Measurements from ENCODE around the gene HSDL1. TPM values are rescaled to one million over a fixed set of nuclear protein-coding genes. Genes with fewer than 3 reads are reported as not detected.

HSDL1 gene
- total RNA-seq, 1 donor from 2014 or later = 101 TPM

GRCh38 chr16:84137769-84138357 lies 7.1 kb downstream of the HSDL1 start:
- H3K4me3 ChIP-seq = no peak overlapping the region
- no peaks in the 10 kb centered on the region for H3K9me3 ChIP-seq (ENCODE audit: low read depth)
- no peak overlapping the region for H3K4me3 Mint-ChIP-seq
- H4K20me1 ChIP-seq (ENCODE audit: low read depth) = peaks cover 91% of the 10 kb centered on the region
- H3K4me1 Mint-ChIP-seq = peaks cover 59% of the 10 kb centered on the region
- H3K36me3 Mint-ChIP-seq = peaks cover 18% of the 10 kb centered on the region
- H3K27ac Mint-ChIP-seq = no peak overlapping the region
- H3K27ac ChIP-seq = no peak overlapping the region
- H3K4me2 ChIP-seq = peak overlapping the region; percentile 45
- H3K9me3 Mint-ChIP-seq = peaks cover 5% of the 10 kb centered on the region
- no peak for DNase-seq (ENCODE audit: low spot score)
- H3K27me3 ChIP-seq = no peaks in the 10 kb centered on the region
- H3K4me1 ChIP-seq = peaks cover 42% of the 10 kb centered on the region
- no peak overlapping the region for H2AFZ ChIP-seq (replicated peaks)
- no peaks in the 10 kb centered on the region for H3K36me3 ChIP-seq
- TF ChIP-seq CTCF (IDR thresholded peaks at IDR 0.05) (no peak), EZH2 (IDR thresholded peaks at IDR 0.05) (no peak), EZH2phosphoT487 (IDR thresholded peaks at IDR 0.05) (no peak)
- peaks cover 13% of the 10 kb centered on the region for H3F3A ChIP-seq (ENCODE audit: low read depth)
- peaks cover 2% of the 10 kb centered on the region for H3K27me3 Mint-ChIP-seq (ENCODE audit: insufficient read depth, low read depth)
- H3K9ac ChIP-seq = no peak overlapping the region
- H3K79me2 ChIP-seq (ENCODE audit: low read depth) = peaks cover 98% of the 10 kb centered on the region

- Histone ChIP-seq H2AFZ (replicated peaks) (no peak overlapping the region), H3K4me2 (no peak overlapping the region), H4K20me1 (ENCODE audit: low read depth) (peaks cover 92% of the 10 kb centered on the region), H3K9ac (no peak overlapping the region), H3F3A (ENCODE audit: low read depth) (peaks cover 13% of the 10 kb centered on the region), H3K27me3 (no peaks in the 10 kb centered on the region), H3K79me2 (ENCODE audit: low read depth) (peaks cover 98% of the 10 kb centered on the region), H3K27ac (no peak overlapping the region), H3K36me3 (no peaks in the 10 kb centered on the region), H3K4me3 (no peak overlapping the region), H3K4me1 (peaks cover 48% of the 10 kb centered on the region), H3K9me3 (ENCODE audit: low read depth) (no peaks in the 10 kb centered on the region)
- H3K9me3 Mint-ChIP-seq = peaks cover 5% of the 10 kb centered on the region
- TF ChIP-seq EZH2phosphoT487 (IDR thresholded peaks at IDR 0.05) (no peak), CTCF (IDR thresholded peaks at IDR 0.05) (no peak), EZH2 (IDR thresholded peaks at IDR 0.05) (no peak)
- H3K27me3 Mint-ChIP-seq (ENCODE audit: insufficient read depth, low read depth) = peaks cover 2% of the 10 kb centered on the region
- H3K36me3 Mint-ChIP-seq = peaks cover 14% of the 10 kb centered on the region
- H3K4me3 Mint-ChIP-seq = no peak overlapping the region
- H3K27ac Mint-ChIP-seq = no peak overlapping the region
- DNase-seq (ENCODE audit: low spot score) = no peak
- peaks cover 64% of the 10 kb centered on the region for H3K4me1 Mint-ChIP-seq
Observed at GRCh38 chr16:84137287-84137686, 7.7 kb downstream of the HSDL1 start.

- H4K20me1 ChIP-seq (ENCODE audit: low read depth) = peaks cover 92% of the 10 kb centered on the region
- peaks cover 2% of the 10 kb centered on the region for H3K9me3 Mint-ChIP-seq
- no peak overlapping the region for H3K4me3 Mint-ChIP-seq
Observed at GRCh38 chr16:84136331-84137125, 8.4 kb downstream of the HSDL1 start.

More at GRCh38 chr16:84136331-84137125, 8.4 kb downstream of the HSDL1 start:
- H3K27me3 Mint-ChIP-seq (ENCODE audit: insufficient read depth, low read depth) = peaks cover 2% of the 10 kb centered on the region
- Histone ChIP-seq H3K79me2 (ENCODE audit: low read depth) (peaks cover 96% of the 10 kb centered on the region), H3K9ac (no peak overlapping the region), H2AFZ (replicated peaks) (no peak overlapping the region), H3K4me2 (no peak overlapping the region), H3K4me3 (no peak overlapping the region), H3K27ac (no peak overlapping the region), H3K9me3 (ENCODE audit: low read depth) (no peaks in the 10 kb centered on the region), H3K4me1 (peaks cover 48% of the 10 kb centered on the region), H3F3A (ENCODE audit: low read depth) (peaks cover 7% of the 10 kb centered on the region), H3K27me3 (no peaks in the 10 kb centered on the region), H3K36me3 (no peaks in the 10 kb centered on the region)
- peaks cover 8% of the 10 kb centered on the region for H3K36me3 Mint-ChIP-seq
- peak; percentile 67 for DNase-seq (ENCODE audit: low spot score)
- TF ChIP-seq EZH2 (IDR thresholded peaks at IDR 0.05) = no peak
- no peak for TF ChIP-seq EZH2phosphoT487 (IDR thresholded peaks at IDR 0.05)
- H3K27ac Mint-ChIP-seq = peak overlapping the region; percentile 11
- H3K4me1 Mint-ChIP-seq = peaks cover 65% of the 10 kb centered on the region
